Cardiac fibroblast (primary cell): Measurements from ENCODE around the gene KY.
A peak's percentile ranks its signal among the peaks of the same experiment; 100 is the strongest.
"Not testable (repeated sequence)": the region's sequence is repeated elsewhere in the genome, so short reads cannot be mapped to it uniquely, and the experiment has no call there.

Source experiments
- DNase-seq, 2 donors: peaks; one replicate each; pipeline versions ENCODE4 v3.0.0 to v3.0.0-alpha.2; 2010; ENCODE audit warnings: low read depth in 2 of 2
- H3K4me3 ChIP-seq, 2 donors: replicated peaks in 1 of 2; 1 replicate in 1 of 2; 2 replicates in 1 of 2; pipeline ENCODE4 v1.5.1; 2011; ENCODE audit warnings: low read depth in 2 of 2, low read length in 2 of 2, mild to moderate bottlenecking in 2 of 2, moderate library complexity in 1 of 2
- CTCF ChIP-seq: IDR thresholded peaks from one replicate; pipeline ENCODE4 v1.5.1; 2011; ENCODE audit warnings: low read depth, mild to moderate bottlenecking, low read length, inconsistent platforms

KY gene

GRCh38 chr3:134576426-134576825 is 74.4 kb downstream of the KY start:
- TF ChIP-seq CTCF = no peak
- H3K4me3 ChIP-seq = no peak overlapping the region
- DNase-seq = no peak

DNA sequence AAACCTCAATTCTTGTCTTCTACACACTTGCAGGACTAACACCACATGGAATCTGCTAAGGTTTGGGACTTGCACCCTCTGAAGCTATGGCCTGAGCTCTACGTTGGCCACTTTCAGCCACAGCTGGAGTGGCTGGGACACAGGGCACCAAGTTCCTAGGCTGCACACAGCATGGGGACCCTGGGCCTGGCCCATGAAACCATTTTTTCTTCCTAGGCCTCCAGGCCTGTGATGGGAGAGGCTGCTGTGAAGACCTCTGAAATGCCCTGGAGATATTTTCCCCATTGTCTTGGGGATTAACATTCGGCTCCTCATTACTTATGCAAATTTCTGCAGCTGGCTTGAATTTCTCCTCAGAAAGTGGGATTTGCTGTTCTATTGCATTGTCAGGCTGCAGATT is 80.9 kb downstream of the KY start:
- not testable (repeated sequence) for H3K4me3 ChIP-seq, DNase-seq

DNA sequence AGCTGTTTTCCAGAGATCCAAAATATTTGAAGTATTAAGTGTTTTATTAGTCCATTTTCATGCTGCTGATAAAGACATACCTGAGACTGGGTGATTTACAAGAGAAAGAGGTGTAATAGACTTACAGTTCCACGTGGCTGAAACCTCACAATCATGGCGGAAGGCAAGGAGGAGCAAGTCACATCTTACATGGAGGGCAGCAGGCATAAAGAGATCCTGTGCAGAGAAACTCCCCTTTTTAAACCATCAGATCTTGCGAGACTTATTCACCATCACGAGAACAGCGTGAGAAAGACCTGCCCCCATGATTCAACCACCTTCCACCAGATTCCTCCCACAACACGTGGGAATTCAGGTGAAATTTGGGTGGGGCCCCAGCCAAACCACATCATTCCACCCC is 82.0 kb downstream of the KY start:
- no peak for TF ChIP-seq CTCF
- DNase-seq = no peak
- H3K4me3 ChIP-seq = no peak overlapping the region

GRCh38 chr3:134567605-134568004 is 83.2 kb downstream of the KY start:
- H3K4me3 ChIP-seq = no peak overlapping the region
- TF ChIP-seq CTCF = no peak
- peak in 1 of 2 donors; percentile 1 for DNase-seq

- no peak for TF ChIP-seq CTCF
- no peak overlapping the region for H3K4me3 ChIP-seq
- DNase-seq = no peak
Observed at GRCh38 chr3:134564991-134565390, 85.8 kb downstream of the KY start.

GRCh38 chr3:134563601-134564000 is 87.2 kb downstream of the KY start:
- no peak for TF ChIP-seq CTCF
- no peak for DNase-seq

GRCh38 chr3:134562055-134562454 is 88.8 kb downstream of the KY start:
- no peak for TF ChIP-seq CTCF

More at GRCh38 chr3:134563601-134564000, 87.2 kb downstream of the KY start:
- no peak overlapping the region for H3K4me3 ChIP-seq

More at GRCh38 chr3:134562055-134562454, 88.8 kb downstream of the KY start:
- H3K4me3 ChIP-seq = no peak overlapping the region
- DNase-seq = no peak
